B cell (primary cell): ENCODE results near the gene UBA3.

Experiments
- EZH2 ChIP-seq: IDR thresholded peaks from 2 replicates; pipeline ENCODE4 v1.6.1; 2012; ENCODE audit warnings: borderline replicate concordance, low read depth, mild to moderate bottlenecking, moderate library complexity, low read length; ENCODE audit not compliant: insufficient read depth, poor library complexity, severe bottlenecking
- TF ChIP-seq, protein P1 (sequence below): fragments of 200-600 bp; IDR thresholded peaks from one replicate; pipeline ENCODE4 v1.8.0; 2022; ENCODE audit warnings: antibody characterized with exemption, mild to moderate bottlenecking

DNA sequence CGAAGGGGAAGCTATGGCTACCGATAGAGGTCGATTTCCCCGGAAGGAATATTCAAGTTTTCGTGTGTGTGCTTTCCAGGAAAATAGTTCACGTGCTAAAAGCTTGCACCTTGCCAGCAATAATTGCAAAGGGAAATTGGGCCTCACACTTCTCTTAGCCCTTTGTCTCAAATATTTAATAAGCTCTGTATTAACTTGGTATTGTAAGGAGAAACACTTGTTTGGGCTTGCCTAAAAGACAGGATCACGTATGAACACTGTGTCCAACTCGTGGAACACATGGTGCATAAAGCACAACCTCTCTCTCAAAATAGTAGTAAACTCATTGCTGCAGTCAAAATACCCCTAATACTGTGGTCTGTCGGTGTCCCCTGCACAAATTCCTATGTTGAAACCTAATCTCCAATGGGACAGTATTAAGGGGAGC is 27.7 kb downstream of the UBA3 start:
- TF ChIP-seq, protein P1, sequence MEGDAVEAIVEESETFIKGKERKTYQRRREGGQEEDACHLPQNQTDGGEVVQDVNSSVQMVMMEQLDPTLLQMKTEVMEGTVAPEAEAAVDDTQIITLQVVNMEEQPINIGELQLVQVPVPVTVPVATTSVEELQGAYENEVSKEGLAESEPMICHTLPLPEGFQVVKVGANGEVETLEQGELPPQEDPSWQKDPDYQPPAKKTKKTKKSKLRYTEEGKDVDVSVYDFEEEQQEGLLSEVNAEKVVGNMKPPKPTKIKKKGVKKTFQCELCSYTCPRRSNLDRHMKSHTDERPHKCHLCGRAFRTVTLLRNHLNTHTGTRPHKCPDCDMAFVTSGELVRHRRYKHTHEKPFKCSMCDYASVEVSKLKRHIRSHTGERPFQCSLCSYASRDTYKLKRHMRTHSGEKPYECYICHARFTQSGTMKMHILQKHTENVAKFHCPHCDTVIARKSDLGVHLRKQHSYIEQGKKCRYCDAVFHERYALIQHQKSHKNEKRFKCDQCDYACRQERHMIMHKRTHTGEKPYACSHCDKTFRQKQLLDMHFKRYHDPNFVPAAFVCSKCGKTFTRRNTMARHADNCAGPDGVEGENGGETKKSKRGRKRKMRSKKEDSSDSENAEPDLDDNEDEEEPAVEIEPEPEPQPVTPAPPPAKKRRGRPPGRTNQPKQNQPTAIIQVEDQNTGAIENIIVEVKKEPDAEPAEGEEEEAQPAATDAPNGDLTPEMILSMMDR = no peak
- TF ChIP-seq EZH2 = no peak
